ENCODE results near the gene ADAMTSL3.

DNA sequence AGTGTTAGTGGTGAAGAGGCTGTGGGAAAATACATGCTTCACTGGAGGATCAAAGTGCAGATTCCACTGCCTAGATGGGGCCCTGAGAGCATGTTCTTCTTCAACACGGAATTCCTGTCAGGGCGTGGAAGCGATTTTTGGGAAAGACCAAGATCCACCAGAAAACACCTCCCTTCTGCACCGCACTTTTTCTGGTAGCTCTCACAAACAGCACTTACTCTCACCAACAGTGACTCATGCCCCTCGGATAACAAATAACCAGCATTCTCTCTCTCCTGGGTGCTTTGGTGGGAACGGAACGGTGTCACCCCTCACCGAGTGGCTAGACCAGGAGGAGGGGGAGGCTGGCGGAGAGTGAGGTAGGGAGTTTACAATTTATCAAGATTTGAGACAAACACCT is 40.1 kb downstream of the ADAMTSL3 start:
- TF ChIP-seq POLR2A (IDR thresholded peaks at IDR 0.05; ENCODE audit: low read length) = no peak
- TF ChIP-seq GATA1 (IDR thresholded peaks at IDR 0.05; ENCODE audit: low read depth, low read length) = no peak

Measured in erythroblast (primary cell).